Measurements from ENCODE around the gene FRMD3. TPM values are rescaled to one million over a fixed set of nuclear protein-coding genes. Genes with fewer than 3 reads are reported as not detected.

The FRMD3 gene
- polyA plus RNA-seq, result 1 to 10 TPM in 2 of 3 donors, under 1 TPM in 1; 0.78 to 5.8 (median 4.9) TPM

DNA sequence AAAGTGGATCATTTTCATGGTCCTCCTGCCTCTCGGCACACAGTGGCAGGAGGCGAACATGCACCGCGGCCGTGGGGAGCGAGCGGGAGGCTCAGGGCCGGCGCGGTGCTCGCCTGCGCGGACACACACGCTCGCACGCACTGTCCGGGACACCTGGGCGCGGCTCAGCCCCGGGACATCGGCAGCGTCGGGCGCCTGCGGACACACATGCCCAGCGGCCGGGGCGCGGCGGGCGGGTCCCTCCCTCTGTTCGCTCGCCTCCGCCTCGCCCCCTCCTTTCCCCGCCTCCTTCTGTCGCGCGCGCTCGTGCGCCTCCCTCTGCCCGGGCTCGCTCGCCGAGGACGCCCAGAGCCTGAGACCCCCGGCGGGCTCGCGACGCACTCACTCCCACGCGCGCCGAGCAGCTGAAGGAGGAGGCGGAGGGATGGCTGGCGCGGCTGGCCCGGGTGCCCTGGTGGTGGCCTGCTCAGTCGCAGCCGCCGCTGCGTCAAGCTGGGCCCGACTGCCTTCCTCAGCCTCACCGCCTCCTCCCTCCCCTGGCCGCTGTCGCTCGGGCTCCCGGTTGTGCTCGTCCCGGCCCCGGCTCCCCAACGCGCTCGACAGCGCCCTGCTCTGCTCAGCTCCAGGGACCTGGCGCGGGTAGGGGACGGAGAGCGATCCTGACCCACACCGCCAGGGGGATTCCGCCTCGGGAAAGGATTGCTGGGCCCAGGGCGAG, at the start of gene FRMD3:
Gene FRMD3 (minus strand): TSS at position 230 of the 718 bp plus-strand sequence. CDS start 170 bp downstream, at position 60.
- 0 to 1% (median 0%) methylated on average over 40 to 85 of the region's 85 CpGs for WGBS, 3 donors
- no peak within 1 kb of the TSS for H3K27ac ChIP-seq (ENCODE audit: low read depth, low read length)

GRCh38 chr9:83584995-83585394, 46.8 kb upstream of the FRMD3 start:
- 84 to 89% (median 87%) methylated on average over 4 of the region's 4 CpGs for WGBS, 3 donors
- H3K27ac ChIP-seq (ENCODE audit: low read depth, low read length), result no peak overlapping the region

DNA sequence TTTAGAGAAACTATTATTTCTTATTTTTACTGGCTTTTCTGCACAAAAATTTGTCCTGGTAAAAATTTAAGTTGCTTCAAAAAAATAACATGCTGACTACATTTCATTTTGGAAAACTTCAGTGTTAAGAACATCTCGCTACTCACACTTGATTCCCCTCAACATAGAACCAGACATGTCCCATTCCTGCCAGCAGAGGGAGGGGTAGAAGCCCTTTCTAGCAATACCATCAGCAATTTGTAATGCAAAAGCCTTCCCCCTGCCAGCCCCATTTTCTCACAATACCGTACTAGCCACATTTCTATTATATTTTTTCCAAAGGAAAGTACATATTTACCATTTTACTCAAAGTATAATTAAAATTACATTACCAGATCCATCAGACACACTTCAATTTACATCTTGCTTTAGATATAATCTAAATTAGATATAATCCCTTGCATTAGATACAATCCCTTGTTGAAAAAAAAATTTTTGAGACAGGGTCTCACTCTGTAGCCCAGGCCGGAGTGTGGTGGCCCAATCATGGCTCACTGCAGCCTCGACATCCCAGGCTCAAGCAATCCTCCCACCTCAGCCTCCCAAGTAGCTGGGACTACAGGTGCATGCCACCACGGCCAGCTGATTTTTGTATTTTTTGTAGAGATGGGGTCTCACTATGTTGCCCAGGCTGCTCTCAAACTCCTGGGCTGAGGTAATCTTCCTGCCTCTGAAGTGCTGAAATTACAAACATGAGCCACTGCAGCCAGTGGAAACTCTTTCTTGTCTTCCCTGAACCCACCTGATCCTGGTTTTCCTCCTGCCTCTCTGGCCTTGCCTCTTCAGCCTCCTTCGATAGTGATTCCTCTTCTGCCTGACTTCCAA, 45.2 kb upstream of the FRMD3 start:
- 68 to 76% (median 74%) methylated on average over 6 of the region's 6 CpGs for WGBS, 3 donors
- no peak overlapping the region for H3K27ac ChIP-seq (ENCODE audit: low read depth, low read length)

DNA sequence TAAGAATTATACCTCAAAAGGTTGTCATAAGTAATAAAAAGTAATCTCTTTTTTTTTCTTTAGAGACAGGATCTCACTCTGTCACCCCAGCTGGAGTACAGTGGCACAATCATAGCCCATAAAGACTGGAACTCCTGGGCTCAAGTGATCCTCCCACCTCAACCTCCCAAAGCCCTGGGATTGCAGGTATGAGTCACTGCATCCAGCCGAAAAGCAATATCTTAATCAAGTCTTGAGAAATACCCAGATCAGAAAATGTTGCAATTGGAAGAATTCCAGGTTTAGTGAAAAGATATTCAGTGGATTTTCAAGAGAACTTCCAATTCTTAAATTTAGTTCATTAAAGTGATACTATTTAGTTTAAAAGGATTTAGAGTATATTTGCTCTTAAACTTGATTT, 43.8 kb upstream of the FRMD3 start:
- 34 to 53% (median 47%) methylated on average over 1 of the region's 1 CpG for WGBS, 3 donors
- no peak overlapping the region for H3K27ac ChIP-seq (ENCODE audit: low read depth, low read length)

GRCh38 chr9:83574482-83574881, 36.3 kb upstream of the FRMD3 start:
- WGBS, 3 donors, result 60 to 90% (median 73%) methylated on average over 1 of the region's 1 CpG
- no peak overlapping the region for H3K27ac ChIP-seq (ENCODE audit: low read depth, low read length)

- no peak overlapping the region for H3K27ac ChIP-seq (ENCODE audit: low read depth, low read length)
- 45 to 78% (median 47%) methylated on average over 5 of the region's 5 CpGs for WGBS, 3 donors
Measured at GRCh38 chr9:83572524-83572923, 34.3 kb upstream of the FRMD3 start.

GRCh38 chr9:83570359-83570758, 32.2 kb upstream of the FRMD3 start:
- no peak overlapping the region for H3K27ac ChIP-seq (ENCODE audit: low read depth, low read length)
- 60 to 81% (median 76%) methylated on average over 1 of the region's 1 CpG for WGBS, 3 donors

DNA sequence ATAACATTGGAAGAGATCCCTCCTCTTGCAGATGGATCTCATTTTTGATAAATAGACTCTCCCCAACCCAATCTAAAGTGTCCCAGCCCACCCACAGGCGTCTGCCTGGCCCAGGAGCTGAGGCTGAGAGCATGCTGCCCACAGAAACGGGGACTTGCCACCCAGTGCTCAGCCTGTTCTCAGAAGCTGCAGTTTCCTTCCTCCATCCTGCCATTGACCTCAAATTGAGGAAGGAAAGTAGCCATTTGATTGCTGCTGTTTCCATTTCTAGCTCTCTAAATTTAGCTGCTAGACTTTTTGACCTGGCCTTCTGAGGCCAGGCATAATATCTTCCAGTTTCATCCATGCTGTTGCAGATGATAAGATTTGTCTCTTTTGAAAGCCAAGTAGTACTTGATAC, 31.1 kb upstream of the FRMD3 start:
- 24 to 51% (median 37%) methylated on average over 2 of the region's 2 CpGs for WGBS, 3 donors
- no peak overlapping the region for H3K27ac ChIP-seq (ENCODE audit: low read depth, low read length)

DNA sequence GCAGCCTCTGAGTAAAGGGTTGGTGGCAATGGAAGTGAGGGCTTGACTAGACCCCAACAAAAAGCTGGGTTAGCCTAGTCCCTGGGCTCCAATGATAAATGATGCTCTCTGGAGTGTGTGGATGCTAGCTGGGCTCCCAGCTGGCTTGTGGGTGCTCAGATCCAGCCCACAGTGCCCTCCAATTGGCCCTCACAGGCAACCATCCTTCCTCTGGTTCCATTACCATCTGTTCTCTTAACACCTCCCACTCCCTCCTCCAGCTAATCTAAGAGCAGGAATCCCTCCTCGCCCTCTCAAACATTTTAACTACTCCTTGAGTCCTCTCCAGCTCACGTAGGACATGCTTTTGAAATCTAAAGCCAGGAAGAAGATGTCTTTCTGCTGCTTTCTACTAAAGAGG, 25.2 kb upstream of the FRMD3 start:
- WGBS, 3 donors, result 83 to 89% (median 88%) methylated on average over 2 of the region's 2 CpGs
- H3K27ac ChIP-seq (ENCODE audit: low read depth, low read length), result no peak overlapping the region

DNA sequence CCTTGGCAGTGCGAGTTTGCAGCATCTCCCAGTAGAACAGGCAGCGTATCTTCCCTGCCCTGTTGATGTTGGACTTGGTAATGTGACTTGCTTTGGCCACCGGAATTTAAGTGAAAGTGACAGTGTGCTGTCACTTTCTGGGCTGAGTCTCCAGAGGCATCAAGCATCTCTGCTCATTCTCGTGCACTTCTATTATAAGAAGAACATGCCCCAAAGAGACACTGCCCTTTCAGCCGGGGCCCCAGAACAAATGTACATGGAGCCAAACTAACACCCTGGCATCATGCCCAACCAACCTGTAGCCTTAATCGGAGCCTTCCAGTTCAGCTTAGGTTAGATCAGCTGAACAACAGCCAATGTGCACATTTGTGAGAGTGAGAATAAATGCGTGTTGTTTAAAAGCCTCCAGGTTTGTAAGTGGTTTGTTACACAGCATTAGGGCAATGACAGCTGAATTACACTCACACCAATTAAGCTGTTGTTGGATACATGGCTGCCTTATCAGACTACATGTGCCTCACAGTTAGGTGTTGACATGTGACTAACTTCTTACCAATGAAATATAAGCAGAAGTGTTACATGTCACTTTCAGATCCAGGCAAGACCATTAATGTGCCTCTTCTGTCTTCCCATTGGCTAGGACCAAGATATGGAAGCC, 22.1 kb upstream of the FRMD3 start:
- 84 to 92% (median 92%) methylated on average over 7 of the region's 7 CpGs for WGBS, 3 donors

DNA sequence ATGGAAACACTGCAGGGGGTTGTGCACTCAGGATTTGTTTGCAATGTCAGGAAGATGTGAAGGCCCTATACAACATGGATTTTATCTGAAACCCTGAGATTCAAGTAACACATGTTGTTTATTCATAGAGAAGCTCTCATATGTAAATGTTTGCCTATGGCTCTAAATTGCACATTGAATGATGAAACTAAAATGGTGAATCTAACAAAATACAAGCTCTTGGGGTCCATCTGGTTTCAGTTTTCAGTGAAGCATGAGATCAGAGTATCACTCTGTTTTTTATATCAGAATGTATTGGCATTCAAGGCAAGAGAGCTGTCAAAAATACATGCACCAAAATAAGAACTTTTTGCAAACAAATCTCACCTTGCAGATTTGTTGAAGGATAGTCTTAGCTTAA, 19.6 kb upstream of the FRMD3 start:
- no peak overlapping the region for H3K27ac ChIP-seq (ENCODE audit: low read depth, low read length)

More for the DNA sequence above, 22.1 kb upstream of the FRMD3 start:
- no peak overlapping the region for H3K27ac ChIP-seq (ENCODE audit: low read depth, low read length)

DNA sequence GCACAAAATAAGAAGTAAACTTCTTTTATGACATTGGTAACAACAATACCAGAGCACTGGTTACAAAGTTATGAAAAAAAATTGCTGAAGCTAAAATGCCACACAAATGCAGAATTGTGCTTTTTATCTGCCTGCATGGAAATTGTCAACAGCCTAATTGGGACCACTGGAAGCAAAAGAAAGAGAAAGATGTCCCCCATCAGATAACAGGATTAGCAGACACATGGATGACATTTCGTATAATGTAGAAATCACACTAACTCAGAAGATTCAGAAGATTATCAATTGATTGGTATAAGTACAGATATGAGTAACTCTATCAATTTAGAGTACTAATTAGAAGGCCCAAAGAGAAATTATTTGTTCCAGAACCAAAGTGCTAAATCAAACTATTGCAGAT, 19.1 kb upstream of the FRMD3 start:
- no peak overlapping the region for H3K27ac ChIP-seq (ENCODE audit: low read depth, low read length)
- WGBS, 3 donors, result 97 to 100% (median 99%) methylated on average over 1 of the region's 1 CpG

- 56 to 82% (median 58%) methylated on average over 3 of the region's 3 CpGs for WGBS, 3 donors
- H3K27ac ChIP-seq (ENCODE audit: low read depth, low read length), result no peak overlapping the region
Measured at GRCh38 chr9:83554278-83554677, 16.1 kb upstream of the FRMD3 start.

- 37 to 62% (median 57%) methylated on average over 5 of the region's 5 CpGs for WGBS, 3 donors
- H3K27ac ChIP-seq (ENCODE audit: low read depth, low read length), result no peak overlapping the region
Measured at GRCh38 chr9:83544002-83544698, 5.9 kb upstream of the FRMD3 start.

GRCh38 chr9:83538890-83539238, 663 bp upstream of the FRMD3 start:
- 34 to 40% (median 36%) methylated on average over 6 of the region's 6 CpGs for WGBS, 3 donors
- H3K27ac ChIP-seq (ENCODE audit: low read depth, low read length), result no peak overlapping the region

DNA sequence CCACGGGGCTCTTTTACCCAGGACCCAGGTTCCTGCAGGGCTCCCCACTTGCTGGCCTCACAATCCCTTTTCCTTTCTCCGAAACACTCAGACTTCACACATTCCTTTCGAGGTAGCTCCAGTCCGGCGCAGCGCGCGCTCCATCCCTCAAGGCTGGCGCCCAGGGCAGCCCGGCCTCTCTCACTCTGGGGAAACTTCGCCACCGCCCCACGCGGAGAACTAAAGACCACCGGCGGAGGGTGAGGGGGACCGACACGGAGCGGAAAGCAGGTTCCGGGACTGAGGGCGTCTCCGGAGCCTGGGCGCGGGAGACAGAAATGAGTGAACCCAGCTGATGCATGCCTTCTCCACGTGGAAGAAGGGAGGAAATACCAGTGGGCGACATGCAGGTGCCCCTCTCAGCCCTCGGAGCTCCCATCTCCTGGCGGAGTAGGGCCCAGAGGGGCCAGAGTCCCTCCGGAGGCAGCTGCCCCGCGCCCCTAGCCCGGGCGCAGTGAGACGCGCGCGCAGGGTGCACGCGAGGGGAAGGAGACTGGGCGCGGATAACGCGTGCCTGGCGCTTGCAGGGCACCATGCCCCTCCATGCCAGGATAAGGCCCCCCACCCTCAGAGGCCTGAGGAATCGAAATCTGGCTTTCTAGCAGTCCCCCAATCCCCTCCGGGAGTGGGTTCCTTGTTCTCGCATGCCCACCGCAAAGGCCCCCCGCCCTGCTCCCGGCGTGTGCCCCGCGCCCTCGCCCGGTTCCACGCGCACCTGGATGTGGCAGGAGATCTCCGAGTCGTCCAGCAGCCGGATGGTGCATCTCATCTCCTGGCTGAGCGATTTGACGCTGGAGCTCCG, 650 bp downstream of the FRMD3 start:
- 2 to 4% (median 2%) methylated on average over 63 of the region's 63 CpGs for WGBS, 3 donors
- H3K27ac ChIP-seq (ENCODE audit: low read depth, low read length), result no peak overlapping the region

DNA sequence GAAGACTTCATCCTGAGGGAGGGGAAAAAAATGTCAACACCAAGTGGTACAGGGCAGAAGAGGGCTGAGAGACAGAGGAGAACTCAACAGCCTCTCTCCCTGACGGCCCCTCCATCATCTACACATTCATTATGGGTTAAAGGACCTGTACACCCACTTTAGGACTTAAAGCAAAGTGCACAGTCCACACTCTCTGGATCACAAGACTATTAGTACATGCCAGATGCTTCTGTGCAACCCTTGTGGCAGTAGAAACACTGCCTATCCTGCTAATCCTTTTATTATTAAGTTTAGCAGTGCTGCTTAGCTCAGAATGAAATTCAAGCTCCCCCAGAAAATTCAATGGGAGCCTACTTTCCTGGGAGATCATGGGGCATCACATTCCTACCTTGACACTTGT, 1.9 kb downstream of the FRMD3 start:
- H3K27ac ChIP-seq (ENCODE audit: low read depth, low read length), result no peak overlapping the region
- 59 to 71% (median 67%) methylated on average over 1 of the region's 1 CpG for WGBS, 3 donors

GRCh38 chr9:83535736-83536135, 2.5 kb downstream of the FRMD3 start:
- WGBS, 3 donors, result 76 to 82% (median 77%) methylated on average over 3 of the region's 3 CpGs

More at GRCh38 chr9:83535736-83536135, 2.5 kb downstream of the FRMD3 start:
- H3K27ac ChIP-seq (ENCODE audit: low read depth, low read length), result no peak overlapping the region
